HG03342 (cell line): ENCODE results near the gene SLC6A2.

ENCODE experiments used
- ATAC-seq: cut with Tn5 transposase; IDR thresholded peaks from one replicate; pipeline ENCODE4 v1.9.1; 2021; ENCODE audit warnings: mild to moderate bottlenecking, moderate library complexity; ENCODE audit not compliant: unreplicated experiment

The SLC6A2 gene

DNA sequence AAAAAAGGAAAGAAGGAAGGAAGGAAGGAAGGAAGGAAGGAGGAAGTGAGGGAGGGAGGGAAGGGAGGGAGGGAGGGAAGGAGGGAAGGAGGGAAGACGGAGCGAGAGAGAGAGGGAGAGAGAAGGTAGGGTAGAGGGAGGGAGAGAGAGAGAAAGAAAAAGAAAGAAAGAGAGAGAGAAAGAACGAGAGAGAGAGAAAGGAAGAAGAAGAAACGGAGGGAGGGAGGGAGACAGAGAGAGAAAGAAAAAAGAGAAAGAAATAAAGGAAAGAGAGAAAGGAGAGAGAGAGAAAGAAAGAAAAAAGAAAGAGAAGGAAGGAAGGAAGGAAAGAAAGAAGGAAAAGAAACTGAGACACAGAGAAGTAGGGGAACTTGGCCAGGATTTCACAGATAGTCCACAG lies 8.4 kb upstream of the SLC6A2 start:
- ATAC-seq = no peak

DNA sequence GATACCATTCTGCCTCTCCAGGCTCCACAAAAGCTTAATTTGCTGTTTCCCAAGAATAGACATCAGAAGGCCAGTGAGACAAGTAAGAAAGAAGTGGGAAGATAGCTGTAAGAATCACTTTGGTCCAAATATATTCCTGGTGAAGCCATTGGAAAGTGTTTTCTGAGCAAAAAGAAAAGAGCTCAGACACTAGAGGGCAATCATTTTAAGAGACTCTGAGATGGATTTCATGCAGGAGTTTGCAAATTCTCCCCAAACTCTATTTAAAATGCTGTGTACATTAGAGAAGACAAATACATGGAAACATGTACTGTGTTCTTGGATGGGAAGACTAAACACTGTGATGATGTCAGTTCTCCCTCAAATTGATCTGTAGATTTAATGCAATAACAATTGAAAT lies 8.0 kb upstream of the SLC6A2 start:
- ATAC-seq = no peak

DNA sequence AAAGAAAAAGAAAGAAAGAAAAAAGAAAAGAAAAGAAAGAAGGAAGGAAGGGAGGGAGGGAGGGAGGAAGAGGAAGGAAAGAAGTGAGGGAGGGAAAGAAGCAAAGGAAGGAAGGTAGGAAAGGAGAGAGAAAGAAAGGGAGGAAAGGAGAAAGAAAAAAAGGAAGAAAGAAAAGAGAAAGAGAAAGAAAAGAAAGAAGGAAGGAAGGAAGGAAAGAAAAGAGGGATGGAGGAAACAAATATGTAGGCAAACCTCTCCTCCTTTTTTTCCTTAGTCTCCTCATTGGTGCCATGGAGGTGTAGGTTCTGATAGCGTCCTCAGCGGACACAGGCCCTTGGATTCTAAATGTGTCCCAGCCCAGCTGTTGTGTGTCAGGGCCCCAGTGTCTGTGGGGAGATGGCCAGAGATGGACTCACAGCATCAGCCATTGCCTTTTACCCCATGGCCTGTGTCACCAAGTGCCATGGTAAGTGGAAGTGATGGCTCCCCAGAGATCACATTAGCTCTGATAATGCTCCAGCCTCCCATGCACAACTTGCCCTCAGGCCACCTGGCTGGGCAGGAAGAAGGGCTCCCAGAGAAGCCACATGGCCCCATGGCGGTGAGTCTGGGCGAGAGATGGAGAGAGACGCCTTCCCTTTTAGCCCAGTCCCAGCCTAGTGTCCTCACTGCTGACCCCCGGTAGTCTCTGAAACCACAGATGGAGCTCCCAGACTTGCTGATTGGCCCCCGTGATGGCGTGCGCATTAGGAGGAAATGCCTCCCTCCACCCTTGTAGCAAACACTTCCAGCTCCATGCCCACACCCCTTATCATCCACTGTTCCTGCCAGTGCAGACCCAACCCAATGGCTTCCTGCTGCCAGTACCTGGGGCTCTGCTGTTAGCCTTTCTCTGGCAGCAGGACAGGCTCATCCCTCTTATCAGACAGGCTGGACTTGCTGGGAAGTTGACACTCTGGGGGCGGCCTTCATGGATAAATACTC lies 3.7 kb upstream of the SLC6A2 start:
- ATAC-seq = no peak

DNA sequence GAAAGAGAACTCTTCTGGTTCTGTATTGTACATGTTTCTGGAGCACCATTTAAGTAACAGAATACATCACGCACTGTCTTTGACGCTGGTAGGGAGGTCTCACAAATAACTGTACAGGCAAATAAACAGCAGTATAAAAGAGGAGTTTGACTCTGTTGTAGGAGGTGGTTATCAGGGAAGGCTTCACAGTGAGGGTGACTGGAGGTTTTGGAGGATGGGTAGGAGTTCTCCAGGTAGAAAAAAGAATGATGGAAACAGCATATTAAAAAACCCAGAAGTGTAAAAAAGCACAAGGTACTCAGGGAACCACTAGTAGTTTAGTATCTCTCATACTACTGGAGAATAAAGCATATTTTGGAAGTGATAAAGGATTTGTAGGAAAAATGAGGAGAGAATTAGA lies 2.7 kb upstream of the SLC6A2 start:
- no peak for ATAC-seq

DNA sequence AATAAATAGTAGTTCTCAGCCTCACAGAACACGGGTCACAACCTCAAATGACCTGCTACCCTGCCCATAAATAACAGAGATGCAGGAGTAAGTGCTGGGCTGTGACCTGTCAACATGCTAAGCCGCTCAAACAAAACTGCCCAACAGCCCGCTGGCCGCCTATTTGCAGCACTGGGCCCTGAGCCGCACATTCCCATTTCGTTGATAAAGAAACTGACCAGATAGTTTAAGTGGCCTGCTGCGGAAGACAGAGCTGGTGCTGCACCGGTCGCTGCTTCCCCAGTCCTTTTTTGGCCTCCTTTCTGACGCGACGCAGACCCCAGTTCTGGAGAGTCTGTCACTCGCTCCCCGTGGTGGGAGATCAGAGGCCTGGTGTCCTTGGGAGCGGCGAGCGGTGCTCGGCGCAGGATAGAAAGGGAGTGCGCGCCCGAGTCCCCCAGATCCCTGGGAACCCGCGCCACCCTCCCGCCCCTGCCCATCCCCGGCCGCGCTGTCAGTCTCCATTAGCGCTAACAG lies 349 bp upstream of the SLC6A2 start:
- ATAC-seq = no peak

DNA sequence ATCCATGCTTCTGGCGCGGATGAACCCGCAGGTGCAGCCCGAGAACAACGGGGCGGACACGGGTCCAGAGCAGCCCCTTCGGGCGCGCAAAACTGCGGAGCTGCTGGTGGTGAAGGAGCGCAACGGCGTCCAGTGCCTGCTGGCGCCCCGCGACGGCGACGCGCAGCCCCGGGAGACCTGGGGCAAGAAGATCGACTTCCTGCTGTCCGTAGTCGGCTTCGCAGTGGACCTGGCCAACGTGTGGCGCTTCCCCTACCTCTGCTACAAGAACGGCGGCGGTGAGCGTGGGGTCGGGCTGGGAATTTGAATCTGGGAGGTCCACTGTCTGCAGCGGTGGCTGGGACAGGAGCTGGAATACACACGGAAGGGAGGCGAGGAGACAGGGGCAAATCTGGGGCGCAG lies 904 bp downstream of the SLC6A2 start:
- ATAC-seq = no peak

DNA sequence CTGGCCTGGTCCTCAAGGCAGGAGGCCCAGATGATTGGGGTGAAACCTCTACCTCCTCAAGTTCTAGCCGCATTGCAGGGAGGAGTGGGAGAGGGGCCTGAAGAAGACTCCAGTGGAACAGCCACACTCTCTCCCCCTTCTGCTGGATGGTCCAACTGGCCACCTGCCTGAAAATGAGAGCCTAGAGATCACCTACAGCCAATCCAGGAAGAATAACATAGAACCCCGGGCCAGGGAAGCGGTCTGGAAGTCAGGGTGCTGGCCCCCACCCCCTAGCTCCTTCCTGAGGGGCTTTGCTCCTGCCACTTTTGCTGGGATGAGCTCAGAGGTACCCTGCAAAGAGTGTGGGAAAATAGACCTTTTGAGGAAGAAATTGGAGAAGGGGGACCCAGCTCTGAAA lies 1.8 kb downstream of the SLC6A2 start:
- ATAC-seq = no peak

DNA sequence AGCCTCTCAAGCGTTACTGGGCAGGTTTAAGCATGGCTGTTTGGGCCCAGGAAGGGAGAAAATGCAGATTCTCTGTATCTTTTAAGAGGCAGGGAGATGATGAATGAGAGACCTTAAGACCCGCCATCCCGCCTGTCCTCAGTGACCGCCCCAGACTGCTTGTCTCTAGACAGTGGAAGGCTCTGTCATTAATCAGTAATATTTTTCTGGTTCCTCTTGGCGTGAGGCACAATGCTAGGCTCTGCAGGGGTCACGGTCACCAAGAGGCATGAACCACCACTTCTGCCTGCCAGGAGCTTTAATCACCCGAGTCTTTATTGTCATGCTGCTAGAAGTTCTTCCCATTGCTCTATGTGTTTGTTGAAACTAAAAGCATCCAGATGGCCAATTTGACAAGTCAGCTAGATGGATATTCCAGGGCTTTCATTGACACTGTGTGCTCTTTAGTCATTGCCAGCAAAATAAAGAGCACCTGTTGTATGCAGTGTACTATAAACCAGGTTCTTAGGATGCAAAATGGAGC lies 3.2 kb downstream of the SLC6A2 start:
- no peak for ATAC-seq

DNA sequence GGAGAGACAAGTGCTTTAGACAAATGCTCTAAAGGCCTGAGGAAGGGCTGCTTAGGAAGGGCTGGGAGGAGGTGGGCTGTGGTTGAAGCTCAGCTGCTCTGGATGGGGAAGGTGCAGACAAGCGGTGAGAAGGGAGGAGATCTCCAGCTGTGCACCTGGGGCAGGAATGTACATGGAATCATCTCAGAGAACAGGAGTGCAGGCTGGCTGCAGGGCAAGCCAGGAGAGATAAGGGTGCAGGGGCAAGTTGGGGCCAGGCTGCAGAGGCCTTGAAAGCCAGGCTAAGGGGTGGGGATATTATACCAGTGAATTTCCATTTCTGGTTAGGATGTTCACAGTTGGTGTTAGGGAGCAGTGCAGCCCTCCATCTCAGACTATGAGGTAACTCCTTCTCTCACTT lies 4.2 kb downstream of the SLC6A2 start:
- ATAC-seq = no peak

DNA sequence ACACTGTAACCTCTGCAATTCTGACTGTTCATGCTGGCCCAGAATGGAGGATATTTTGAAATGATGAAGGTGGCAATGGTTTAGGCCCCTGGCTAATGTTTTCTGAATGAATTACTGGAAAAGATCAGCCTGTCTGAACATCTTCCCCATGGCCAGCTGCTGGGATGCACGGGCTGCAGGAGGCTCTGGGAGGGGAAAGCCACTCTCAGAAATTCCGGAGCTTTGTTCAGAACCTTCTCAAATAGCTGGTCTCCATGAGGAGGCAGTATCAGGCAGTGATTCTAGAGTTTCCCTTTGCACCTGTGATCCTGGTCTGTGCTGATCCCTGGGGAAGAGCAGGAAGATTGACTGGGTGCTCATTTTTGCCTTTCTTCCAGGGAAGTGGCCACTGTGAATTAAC lies 5.0 kb downstream of the SLC6A2 start:
- no peak for ATAC-seq

DNA sequence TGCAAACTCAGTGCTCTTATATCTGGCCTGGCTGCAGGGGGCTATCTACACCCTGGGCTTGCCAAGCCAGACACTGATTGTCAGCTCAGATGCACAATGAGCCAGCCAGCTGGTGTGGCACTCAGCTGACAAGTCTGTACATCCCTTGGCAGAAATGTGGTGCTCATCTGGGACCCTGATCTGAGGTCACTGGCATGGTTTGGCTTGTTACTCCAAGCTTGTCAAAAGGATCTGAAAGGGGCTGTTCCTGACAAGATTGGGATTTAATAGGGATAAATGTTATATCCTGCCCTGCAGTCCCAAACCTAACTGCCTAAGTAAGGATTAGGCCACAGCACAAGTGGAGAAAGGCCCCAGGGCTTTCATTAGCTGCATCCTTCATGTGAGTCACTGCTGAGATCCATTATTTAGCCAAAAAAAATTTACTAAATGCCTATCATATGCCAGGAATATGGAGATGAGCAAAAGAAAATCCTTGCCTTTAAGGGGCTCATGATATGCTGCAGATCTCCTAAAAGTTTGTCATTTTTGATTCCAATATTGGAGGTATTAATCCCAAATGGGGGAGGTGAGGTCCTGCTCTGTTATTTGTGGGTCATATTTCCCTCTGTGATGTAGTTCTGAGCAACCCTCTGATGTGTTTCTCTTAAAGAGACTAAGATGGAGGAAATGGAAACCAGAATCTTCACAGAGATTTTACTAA lies 6.3 kb downstream of the SLC6A2 start:
- no peak for ATAC-seq

DNA sequence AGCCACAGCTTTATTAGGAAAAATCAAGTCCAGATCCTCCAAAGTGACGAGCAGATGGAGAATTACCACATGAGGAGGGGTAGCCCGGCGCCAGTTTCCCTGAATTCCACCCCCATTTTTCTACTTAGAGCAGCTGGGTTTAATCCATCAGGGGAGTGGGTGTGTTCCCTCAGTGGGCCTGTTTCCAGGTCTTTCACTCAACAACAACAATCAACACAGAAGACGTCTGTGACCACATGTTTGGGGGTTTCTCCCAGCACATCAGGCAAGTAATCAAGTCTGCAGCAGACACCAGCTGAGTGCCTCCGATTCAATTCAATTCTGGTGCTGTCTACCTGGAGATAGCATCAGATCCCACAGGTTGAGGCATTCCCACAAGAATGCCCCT lies 6.8 kb downstream of the SLC6A2 start:
- no peak for ATAC-seq

DNA sequence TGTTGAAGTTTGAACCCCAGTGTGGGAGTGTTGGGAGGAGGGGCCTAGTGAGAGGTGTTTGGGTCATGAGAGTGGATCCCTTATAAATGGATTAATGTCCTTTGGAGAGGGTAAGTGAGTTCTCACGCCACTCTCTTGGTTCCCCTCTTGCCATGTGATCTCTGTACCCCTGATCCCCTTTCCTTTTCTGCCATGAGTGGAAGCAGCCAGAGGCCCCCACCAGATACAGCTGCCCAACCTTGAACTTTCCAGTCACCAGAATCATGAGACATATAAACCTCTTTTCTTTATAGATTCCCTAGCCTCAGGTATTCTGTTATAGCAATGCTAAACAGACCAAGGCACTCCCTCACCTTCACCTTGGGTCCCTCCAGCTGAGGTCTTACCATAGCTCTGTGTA lies 7.4 kb downstream of the SLC6A2 start:
- no peak for ATAC-seq

DNA sequence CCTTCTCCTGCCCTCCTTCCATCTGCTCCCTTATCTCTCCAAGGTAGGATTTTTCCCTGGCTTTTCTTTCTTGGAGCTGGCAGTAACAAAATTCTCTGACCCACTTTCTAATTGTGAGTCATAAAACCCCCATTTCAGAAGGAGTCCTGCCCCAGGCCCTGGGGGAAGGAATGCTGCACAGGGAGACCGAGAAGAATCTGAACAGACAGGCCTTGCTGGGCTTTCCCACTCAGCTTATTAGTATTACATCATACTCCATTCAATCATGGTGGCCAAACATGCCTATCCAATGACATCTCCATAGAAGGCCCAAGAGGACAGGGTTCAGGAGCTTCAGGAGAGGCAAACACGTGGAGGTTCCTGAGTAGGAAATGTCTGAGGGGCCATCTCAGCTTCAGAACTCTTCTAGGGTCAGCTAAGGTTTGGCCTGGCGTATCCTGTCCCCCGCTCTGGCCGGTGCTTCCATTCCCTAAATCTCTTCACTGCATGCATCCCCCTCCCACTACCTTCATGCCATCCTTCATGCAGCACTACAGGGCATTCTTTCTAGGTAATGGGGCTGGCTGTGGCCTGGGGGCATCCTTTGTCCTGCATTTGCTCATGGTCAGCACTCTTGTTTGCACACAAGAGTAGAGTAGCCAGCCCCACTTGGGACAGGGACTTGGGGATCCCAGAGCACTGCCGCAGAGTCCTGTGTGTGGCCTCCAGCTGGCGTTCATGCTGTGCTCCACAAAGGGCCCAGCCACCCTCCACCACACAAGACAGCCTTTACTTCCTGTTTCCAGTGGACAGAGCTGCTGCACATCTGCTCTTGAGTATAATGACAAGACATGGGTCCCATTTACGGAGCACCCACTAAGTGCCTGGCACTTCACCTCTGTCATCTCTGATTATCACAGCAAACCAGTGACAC lies 8.2 kb downstream of the SLC6A2 start:
- ATAC-seq = no peak

DNA sequence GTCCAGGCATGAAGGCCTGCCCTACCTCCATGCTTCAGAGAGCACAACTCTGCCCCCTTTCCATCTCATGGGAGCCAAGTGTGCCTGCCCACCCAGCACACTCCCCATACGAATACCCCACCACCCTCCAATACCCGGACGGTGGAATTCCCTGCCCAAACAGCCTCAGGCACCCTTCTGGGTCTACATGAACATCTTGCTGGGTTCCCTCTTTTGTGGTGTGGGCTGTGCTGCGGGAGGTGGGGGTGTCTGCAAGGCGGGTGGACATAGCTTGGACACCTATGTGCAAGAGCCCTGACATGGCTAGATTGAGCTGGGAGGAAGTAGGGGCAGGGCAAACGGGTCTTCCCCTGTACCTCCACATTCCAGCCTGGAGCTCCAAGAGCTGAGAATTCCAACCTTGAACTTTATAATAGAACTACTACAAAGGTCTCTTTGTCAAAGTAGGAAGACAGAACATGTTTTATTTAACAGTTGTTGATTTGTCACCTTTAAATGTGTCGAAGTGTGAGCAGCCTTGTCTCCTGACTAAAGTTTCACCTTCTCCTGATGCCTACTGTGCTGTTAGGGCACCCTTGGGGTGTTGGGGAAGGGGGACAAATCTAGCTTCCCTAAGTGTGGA lies 9.1 kb downstream of the SLC6A2 start:
- no peak for ATAC-seq

DNA sequence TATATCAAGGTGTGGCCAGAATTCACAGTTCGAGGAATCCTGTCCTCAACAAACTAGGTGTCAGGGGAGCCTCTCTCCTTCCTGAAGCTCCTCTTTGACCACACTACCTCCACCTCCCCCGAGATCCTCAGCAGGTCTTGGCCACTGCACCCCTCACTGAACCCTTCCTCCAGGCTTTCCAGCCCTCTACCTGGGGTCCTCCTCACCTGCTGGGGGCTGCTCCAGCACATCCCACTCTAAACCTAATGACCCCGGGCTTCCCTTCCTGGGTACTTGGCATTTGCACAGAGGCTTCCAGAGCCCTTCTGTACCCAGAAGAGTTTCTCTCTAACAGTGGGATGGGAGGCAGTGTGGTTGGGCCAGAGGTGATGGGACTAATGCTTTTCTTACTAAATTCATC lies 9.7 kb downstream of the SLC6A2 start:
- no peak for ATAC-seq

DNA sequence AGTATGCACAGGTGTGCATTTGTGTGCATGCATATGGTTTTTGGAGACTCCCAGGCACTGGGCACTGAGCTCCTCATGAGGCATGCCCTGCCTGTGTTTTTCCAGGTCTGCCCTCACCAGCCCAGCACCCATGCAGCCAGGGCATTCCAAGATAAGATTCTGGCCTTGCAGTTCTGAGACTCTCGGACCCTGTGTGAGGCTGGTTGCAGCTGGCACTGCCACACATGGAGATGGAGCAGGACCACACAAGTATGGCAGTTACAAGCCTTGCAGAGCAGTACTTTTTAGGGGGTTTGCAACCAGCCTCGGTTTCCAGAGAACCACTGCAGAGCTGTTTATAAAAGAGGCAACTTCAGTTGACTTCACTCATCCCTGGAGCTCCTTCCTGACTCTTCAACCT lies 10.2 kb downstream of the SLC6A2 start:
- no peak for ATAC-seq

DNA sequence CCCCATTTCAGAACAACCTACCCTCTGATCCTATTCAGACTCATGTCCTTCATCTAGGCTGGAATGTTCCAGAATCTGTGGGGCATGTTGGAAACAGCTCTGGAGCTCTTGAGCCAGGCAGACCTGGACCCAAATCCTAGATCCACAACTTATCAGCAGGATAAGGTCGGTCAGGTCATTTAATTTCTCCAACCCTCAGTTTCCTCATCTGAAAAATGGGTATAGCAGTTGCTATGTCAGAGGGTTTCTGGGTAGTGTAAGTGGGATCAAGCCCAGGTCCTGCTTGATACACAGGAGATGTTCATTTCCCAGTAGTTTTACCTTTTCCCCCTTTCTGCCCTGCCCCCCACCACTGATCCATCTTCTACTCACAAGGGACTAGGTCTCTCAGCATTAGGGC lies 12.0 kb downstream of the SLC6A2 start:
- ATAC-seq = no peak

DNA sequence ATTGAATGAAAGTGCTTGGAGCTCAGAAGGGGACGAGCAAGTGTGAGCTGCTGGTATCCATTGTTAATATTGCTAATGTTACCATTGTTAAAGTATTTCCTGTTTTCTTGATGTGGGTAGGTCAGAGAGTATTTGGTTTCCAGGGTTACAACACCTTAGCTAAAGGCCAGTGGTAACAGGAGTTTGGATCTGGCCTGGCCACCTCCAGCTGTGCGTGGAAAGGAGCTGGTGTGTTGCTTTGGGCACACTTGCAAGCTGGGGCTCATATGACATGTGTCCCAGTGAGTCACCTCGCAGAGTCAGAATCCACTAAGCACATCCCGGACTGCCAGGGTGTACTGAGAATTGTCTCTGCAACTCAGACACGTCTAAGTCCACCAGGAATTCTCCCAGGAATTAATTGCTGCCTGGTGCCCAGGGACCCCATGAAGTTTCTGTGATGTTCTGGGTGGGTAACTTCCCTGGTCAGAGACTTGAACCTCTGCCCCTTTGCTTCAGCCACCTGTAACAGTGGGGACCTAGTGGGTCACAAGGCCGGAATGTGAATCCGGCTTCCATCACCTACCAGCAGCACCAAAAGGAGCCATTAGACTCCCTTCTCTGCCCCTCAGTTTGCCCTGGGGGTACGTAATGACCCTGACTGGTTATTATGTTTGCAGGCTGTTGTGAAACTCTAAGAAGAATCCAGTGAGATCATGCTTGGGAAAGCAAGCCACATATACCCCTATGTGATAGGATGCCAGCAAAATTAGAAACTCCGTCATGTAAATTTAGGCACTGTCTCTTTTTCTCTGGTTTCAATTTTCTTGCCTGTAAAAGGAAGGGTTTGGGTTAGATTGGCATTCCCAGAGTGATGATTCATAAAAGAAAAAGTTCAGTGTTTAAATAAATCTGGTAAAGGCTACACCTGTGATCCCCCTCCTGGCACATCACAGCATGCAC lies 12.8 kb downstream of the SLC6A2 start:
- no peak for ATAC-seq
